ENCODE results near the gene RAD54L. TPM values are rescaled to one million over a fixed set of nuclear protein-coding genes. Genes with fewer than 3 reads are reported as not detected.

Gene RAD54L
- total RNA-seq, 3 donors from 2014 or later (not counting 1 experiment from before 2014, with no cell fraction given) = 1.8 to 2.3 (median 1.8) TPM

DNA sequence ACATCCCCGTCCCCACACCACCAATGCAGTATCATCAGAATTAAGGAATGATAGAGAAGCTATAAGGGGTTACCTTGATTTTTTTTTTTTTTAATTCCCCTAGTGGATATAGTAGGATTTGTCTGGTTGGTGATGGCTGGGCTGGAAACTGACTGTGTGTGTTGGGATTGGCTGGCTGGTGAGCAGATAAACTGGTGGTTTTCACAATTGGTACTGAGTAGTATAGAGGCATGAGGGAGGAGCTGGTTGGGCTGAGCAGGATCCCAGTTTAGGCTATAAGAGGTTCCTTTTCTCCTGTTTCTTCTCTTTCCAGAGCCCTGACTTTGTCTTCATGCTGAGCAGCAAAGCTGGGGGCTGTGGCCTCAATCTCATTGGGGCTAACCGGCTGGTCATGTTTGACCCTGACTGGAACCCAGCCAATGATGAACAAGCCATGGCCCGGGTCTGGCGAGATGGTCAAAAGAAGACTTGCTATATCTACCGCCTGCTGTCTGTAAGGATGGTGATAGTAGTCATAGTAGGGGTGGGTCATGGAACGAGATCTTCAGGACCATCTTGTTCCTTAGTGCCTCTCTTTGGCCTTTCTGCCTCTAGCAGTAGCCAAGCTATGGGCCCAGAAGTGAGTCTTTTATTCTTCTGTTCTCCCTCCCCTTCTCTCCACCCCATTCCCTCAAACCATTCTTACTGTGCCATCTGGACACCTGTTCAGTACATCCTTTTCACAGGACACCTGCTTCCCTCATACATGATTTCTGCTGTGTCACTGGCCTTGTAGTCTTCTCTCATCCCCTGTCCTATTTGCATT, 26.9 kb downstream of the RAD54L start:
- Mint-ChIP-seq H3K27ac (no peak overlapping the region), H3K4me3 (no peak overlapping the region), H3K4me1 (no peaks in the 10 kb centered on the region), H3K27me3 (ENCODE audit: low read depth in 2 of 2) (no peaks in the 10 kb centered on the region), H3K36me3 (no peaks in the 10 kb centered on the region), H3K9me3 (no peaks in the 10 kb centered on the region)
- H3K9me3 ChIP-seq (ENCODE audit: control insufficient read depth, insufficient read depth, low read length) = no peaks in the 10 kb centered on the region
- TF ChIP-seq, protein P1, sequence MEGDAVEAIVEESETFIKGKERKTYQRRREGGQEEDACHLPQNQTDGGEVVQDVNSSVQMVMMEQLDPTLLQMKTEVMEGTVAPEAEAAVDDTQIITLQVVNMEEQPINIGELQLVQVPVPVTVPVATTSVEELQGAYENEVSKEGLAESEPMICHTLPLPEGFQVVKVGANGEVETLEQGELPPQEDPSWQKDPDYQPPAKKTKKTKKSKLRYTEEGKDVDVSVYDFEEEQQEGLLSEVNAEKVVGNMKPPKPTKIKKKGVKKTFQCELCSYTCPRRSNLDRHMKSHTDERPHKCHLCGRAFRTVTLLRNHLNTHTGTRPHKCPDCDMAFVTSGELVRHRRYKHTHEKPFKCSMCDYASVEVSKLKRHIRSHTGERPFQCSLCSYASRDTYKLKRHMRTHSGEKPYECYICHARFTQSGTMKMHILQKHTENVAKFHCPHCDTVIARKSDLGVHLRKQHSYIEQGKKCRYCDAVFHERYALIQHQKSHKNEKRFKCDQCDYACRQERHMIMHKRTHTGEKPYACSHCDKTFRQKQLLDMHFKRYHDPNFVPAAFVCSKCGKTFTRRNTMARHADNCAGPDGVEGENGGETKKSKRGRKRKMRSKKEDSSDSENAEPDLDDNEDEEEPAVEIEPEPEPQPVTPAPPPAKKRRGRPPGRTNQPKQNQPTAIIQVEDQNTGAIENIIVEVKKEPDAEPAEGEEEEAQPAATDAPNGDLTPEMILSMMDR (IDR thresholded peaks at IDR 0.05) = no peak
- no peaks in the 10 kb centered on the region for H3K27me3 ChIP-seq (ENCODE audit: control insufficient read depth, insufficient read depth, low read length)
- WGBS (ENCODE audit: insufficient coverage) = 99% methylated on average over 5 of the region's 6 CpGs
- DNase-seq = no peak
- H3K4me3 ChIP-seq (ENCODE audit: low read length) = no peak overlapping the region
- peaks cover 8% of the 10 kb centered on the region for H3K36me3 ChIP-seq (ENCODE audit: control insufficient read depth, insufficient read depth, low read length)
- H3K27ac ChIP-seq (ENCODE audit: low read length) = no peak overlapping the region
- no peaks in the 10 kb centered on the region for H3K4me1 ChIP-seq (ENCODE audit: control insufficient read depth, insufficient read depth, low read length)
- ATAC-seq = no peak
- intact Hi-C loops (cut with micrococcal nuclease) = no loop called here

DNA sequence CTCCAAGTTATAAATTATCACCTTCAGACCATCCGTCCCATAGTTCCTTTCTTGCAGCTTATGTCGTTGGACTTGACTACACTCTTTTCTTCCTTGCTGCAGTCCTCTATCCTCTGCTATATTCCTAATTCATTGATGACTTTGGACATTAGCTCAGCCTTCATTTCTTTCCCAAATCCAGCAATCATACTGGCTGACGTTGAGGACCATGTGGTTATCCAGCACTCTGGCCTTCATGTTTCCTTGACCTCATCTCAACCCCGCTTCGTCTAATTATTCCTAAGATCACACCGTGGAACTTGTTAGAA, 27.4 kb downstream of the RAD54L start:
- Histone ChIP-seq H3K4me3 (ENCODE audit: low read length) (no peak overlapping the region), H3K4me1 (ENCODE audit: control insufficient read depth, insufficient read depth, low read length) (no peaks in the 10 kb centered on the region), H3K9me3 (ENCODE audit: control insufficient read depth, insufficient read depth, low read length) (no peaks in the 10 kb centered on the region), H3K36me3 (ENCODE audit: control insufficient read depth, insufficient read depth, low read length) (peaks cover 10% of the 10 kb centered on the region), H3K27ac (ENCODE audit: low read length) (no peak overlapping the region), H3K27me3 (ENCODE audit: control insufficient read depth, insufficient read depth, low read length) (no peaks in the 10 kb centered on the region)
- no peaks in the 10 kb centered on the region for H3K36me3 Mint-ChIP-seq
- 92% methylated on average over 6 of the region's 6 CpGs for WGBS (ENCODE audit: insufficient coverage)
- H3K9me3 Mint-ChIP-seq = no peaks in the 10 kb centered on the region
- TF ChIP-seq, protein P1 (IDR thresholded peaks at IDR 0.05) = no peak
- intact Hi-C loops (cut with micrococcal nuclease) = no loop called here
- H3K27me3 Mint-ChIP-seq (ENCODE audit: low read depth in 2 of 2) = no peaks in the 10 kb centered on the region
- H3K4me1 Mint-ChIP-seq = no peaks in the 10 kb centered on the region
- H3K4me3 Mint-ChIP-seq = no peak overlapping the region
- DNase-seq (no peak), ATAC-seq (no peak)
- no peak overlapping the region for H3K27ac Mint-ChIP-seq

DNA sequence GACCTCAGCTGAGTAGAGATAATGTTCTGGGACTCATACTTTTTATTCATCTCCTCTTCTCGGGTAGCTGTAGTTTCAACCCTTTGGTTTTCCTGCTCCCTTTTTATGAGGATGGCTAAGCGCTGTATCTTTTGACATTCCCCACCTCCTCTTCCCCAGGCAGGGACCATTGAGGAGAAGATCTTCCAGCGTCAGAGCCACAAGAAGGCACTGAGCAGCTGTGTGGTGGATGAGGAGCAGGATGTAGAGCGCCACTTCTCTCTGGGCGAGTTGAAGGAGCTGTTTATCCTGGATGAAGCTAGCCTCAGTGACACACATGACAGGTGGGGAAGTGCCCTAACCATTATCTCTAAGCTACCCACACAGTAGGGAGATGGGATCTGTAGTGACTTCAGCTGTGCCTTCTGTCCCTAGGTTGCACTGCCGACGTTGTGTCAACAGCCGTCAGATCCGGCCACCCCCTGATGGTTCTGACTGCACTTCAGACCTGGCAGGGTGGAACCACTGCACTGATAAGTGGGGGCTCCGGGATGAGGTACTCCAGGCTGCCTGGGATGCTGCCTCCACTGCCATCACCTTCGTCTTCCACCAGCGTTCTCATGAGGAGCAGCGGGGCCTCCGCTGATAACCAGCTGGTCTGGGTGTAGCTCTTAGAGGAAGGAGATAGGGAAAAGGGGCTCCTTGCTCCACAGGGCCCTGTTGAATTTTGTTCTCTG, 30.3 kb downstream of the RAD54L start:
- H3K27ac Mint-ChIP-seq = no peak overlapping the region
- intact Hi-C loops (cut with micrococcal nuclease) = no loop called here
- Histone ChIP-seq H3K27ac (ENCODE audit: low read length) (no peak overlapping the region), H3K4me1 (ENCODE audit: control insufficient read depth, insufficient read depth, low read length) (no peaks in the 10 kb centered on the region), H3K36me3 (ENCODE audit: control insufficient read depth, insufficient read depth, low read length) (peaks cover 27% of the 10 kb centered on the region), H3K27me3 (ENCODE audit: control insufficient read depth, insufficient read depth, low read length) (no peaks in the 10 kb centered on the region), H3K4me3 (ENCODE audit: low read length) (no peak overlapping the region), H3K9me3 (ENCODE audit: control insufficient read depth, insufficient read depth, low read length) (no peaks in the 10 kb centered on the region)
- no peaks in the 10 kb centered on the region for H3K9me3 Mint-ChIP-seq
- TF ChIP-seq, protein P1 (IDR thresholded peaks at IDR 0.05) = no peak
- no peaks in the 10 kb centered on the region for H3K36me3 Mint-ChIP-seq
- no peaks in the 10 kb centered on the region for H3K4me1 Mint-ChIP-seq
- H3K4me3 Mint-ChIP-seq = no peak overlapping the region
- ATAC-seq (no peak), DNase-seq (no peak)
- H3K27me3 Mint-ChIP-seq (ENCODE audit: low read depth in 2 of 2) = no peaks in the 10 kb centered on the region
- 91% methylated on average over 11 of the region's 14 CpGs for WGBS (ENCODE audit: insufficient coverage)
